Hepatocyte (in vitro differentiated cells): ENCODE data around the gene TAS2R40.

ENCODE experiments used
- CTCF ChIP-seq: fragments of 200-600 bp; sonication (generic); IDR thresholded peaks from 2 replicates; pipeline ENCODE4 v1.5.1; 2016; ENCODE audit warnings: antibody characterized with exemption, mild to moderate bottlenecking; ENCODE audit not compliant: poor library complexity
- EZH2 ChIP-seq: fragments of 200-600 bp; sonication (generic); IDR thresholded peaks from 2 replicates; pipeline ENCODE4 v1.6.1; 2016; ENCODE audit warnings: antibody characterized with exemption, mild to moderate bottlenecking, borderline replicate concordance
- EZH2phosphoT487 ChIP-seq: fragments of 200-600 bp; sonication (generic); IDR thresholded peaks from one replicate; pipeline ENCODE4 v1.6.1; 2018; ENCODE audit warnings: antibody characterized with exemption, mild to moderate bottlenecking, low read depth, moderate library complexity; ENCODE audit not compliant: unreplicated experiment, severe bottlenecking

- TF ChIP-seq CTCF, result no peak
- no peak for TF ChIP-seq EZH2phosphoT487
- no peak for TF ChIP-seq EZH2
Observed at GRCh38 chr7:143202161-143202560, 19.7 kb upstream of the TAS2R40 start.
